ENCODE measurements around the gene KDM5C. TPM values are rescaled to one million over a fixed set of nuclear protein-coding genes. Genes with fewer than 3 reads are reported as not detected.

The KDM5C gene
- total and polyA plus RNA-seq, 2 of the 4 experiments (the other 2 are of a cell fraction): 75.4 to 84.6 TPM

- Histone ChIP-seq H2BK120ac (ENCODE audit: low read depth, low read length) (no peak overlapping the region), H3K27ac (ENCODE audit: insufficient read depth, low read length) (no peak overlapping the region), H3K27me3 (ENCODE audit: control insufficient read depth, insufficient read depth, low read length) (peaks cover 28% of the 10 kb centered on the region), H3K4me2 (ENCODE audit: low read depth, low read length) (no peak overlapping the region), H2AK9ac (replicated peaks; ENCODE audit: low read depth, low read length, poor library complexity) (no peak overlapping the region), H2AFZ (replicated peaks; ENCODE audit: low read length, poor library complexity) (no peak overlapping the region), H4K20me1 (ENCODE audit: insufficient read depth, low read length) (no peaks in the 10 kb centered on the region), H3K4me1 (ENCODE audit: control insufficient read depth, insufficient read depth, low read length) (no peaks in the 10 kb centered on the region), H2BK15ac (ENCODE audit: low read depth, low read length) (no peak overlapping the region), H3K18ac (ENCODE audit: low read depth, low read length) (no peak overlapping the region), H3K23ac (ENCODE audit: low read depth, low read length) (no peak overlapping the region), H3K9ac (ENCODE audit: low read depth, low read length) (no peak overlapping the region), H4K8ac (ENCODE audit: low read depth in 2 of 2, low read length in 2 of 2) (no peak overlapping the region), H3K79me1 (ENCODE audit: low read depth in 1 of 2, low read length in 2 of 2) (no peaks in the 10 kb centered on the region; a peak in 1 of 4 replicates), H3K4me3 (ENCODE audit: insufficient read depth, low read depth, low read length) (no peak overlapping the region), H4K5ac (ENCODE audit: low read depth, low read length) (no peak overlapping the region), H3K4ac (ENCODE audit: low read depth, low read length) (no peak overlapping the region), H3K36me3 (ENCODE audit: control insufficient read depth, insufficient read depth, low read length) (peaks cover 14% of the 10 kb centered on the region; the same call in 1 of the 2 replicates), H3K9me1 (ENCODE audit: insufficient read depth, low read length) (no peaks in the 10 kb centered on the region; the same call in 1 of the 2 replicates), H3K56ac (ENCODE audit: extremely low read depth, insufficient read depth, low read length) (no peak overlapping the region), H2BK20ac (ENCODE audit: low read depth, low read length) (no peak overlapping the region), H3K14ac (replicated peaks; ENCODE audit: low read depth, low read length) (no peak overlapping the region), H2AK5ac (ENCODE audit: low read depth, low read length) (no peak overlapping the region), H4K91ac (ENCODE audit: insufficient read depth, low read depth, low read length) (no peak overlapping the region), H3K9me3 (ENCODE audit: control insufficient read depth, insufficient read depth, low read length) (no peaks in the 10 kb centered on the region), H2BK5ac (ENCODE audit: low read depth, low read length, poor library complexity, severe bottlenecking) (no peak overlapping the region)
- ATAC-seq (ENCODE audit: low read depth) (no peak), DNase-seq (no peak)
- TF ChIP-seq FOS (IDR thresholded peaks at IDR 0.05; ENCODE audit: low read depth, low read length) (no peak), CTCF (conservative IDR thresholded peaks at IDR 0.05; ENCODE audit: low read depth, low read length) (no peak), RFX5 (IDR thresholded peaks at IDR 0.05; ENCODE audit: low read depth, low read length) (no peak), CEBPB (IDR thresholded peaks at IDR 0.05; ENCODE audit: low read depth, low read length) (no peak), NFE2L2 (IDR thresholded peaks at IDR 0.05; ENCODE audit: low read depth, low read length) (no peak), ELK1 (IDR thresholded peaks at IDR 0.05; ENCODE audit: borderline replicate concordance, low read depth, low read length) (no peak), MAZ (IDR thresholded peaks at IDR 0.05; ENCODE audit: borderline replicate concordance, low read depth, low read length) (no peak), SMC3 (IDR thresholded peaks at IDR 0.05; ENCODE audit: low read depth, low read length) (no peak), MXI1 (IDR thresholded peaks at IDR 0.05; ENCODE audit: borderline replicate concordance, low read depth, low read length) (no peak), BHLHE40 (IDR thresholded peaks at IDR 0.05; ENCODE audit: low read depth, low read length) (no peak), POLR2A (IDR thresholded peaks at IDR 0.05; ENCODE audit: low read depth, low read length) (no peak), USF2 (IDR thresholded peaks at IDR 0.05; ENCODE audit: low read depth, low read length) (no peak)
- in situ Hi-C loops (cut with MboI; ENCODE audit: low sequenced_read_pairs): no loop called here
- intact Hi-C loops (cut with micrococcal nuclease): no loop called here
- WGBS, 2 experiments (ENCODE audit: extremely low coverage in 2 of 2, insufficient read length in 1 of 2): 77% methylated on average over 4 of the region's 12 CpGs; no CpG with 5 or more reads in 1 of the 2 experiments
- dilution Hi-C loops (cut with HindIII; ENCODE audit: low sequenced_read_pairs, unreplicated experiment): no loop called here
- BruUV-seq (replicated peaks): no TSS peak
- POLR2A ChIA-PET (ENCODE audit: unreplicated experiment): no interaction called here
- CTCF ChIA-PET: no interaction called here
Observed at GRCh38 chrX:53235566-53235965, 10.6 kb upstream of the KDM5C start.
